HG02759 (cell line): Measurements from ENCODE around the gene S1PR1.

Source experiments
- ATAC-seq: cut with Tn5 transposase; IDR thresholded peaks from one replicate; pipeline ENCODE4 v1.9.1; 2021; ENCODE audit warnings: mild to moderate bottlenecking, moderate library complexity; ENCODE audit not compliant: unreplicated experiment

The S1PR1 gene

DNA sequence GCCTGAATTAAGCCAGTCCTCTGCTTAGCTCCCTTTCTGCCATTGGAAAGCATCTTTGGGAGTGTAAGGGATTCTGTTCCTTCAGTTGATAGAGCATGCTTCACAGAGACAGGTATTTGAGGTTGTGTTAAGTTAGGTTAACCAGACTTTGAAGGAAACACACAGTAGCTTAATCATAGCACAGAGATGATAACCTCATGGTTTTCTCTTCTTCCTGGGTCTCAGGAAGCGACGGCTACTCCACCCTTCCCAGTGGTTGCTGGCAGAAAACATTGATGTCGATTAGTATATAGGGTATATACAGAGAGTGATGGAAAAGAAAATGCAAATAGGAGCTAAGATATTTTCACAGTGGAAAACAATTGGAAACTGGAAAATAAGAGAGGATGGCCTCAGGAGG, 42.0 kb downstream of the S1PR1 start:
- ATAC-seq: no peak

GRCh38 chr1:101280049-101280592, 43.3 kb downstream of the S1PR1 start:
- no peak for ATAC-seq

GRCh38 chr1:101280942-101281654, 44.3 kb downstream of the S1PR1 start:
- ATAC-seq: no peak

DNA sequence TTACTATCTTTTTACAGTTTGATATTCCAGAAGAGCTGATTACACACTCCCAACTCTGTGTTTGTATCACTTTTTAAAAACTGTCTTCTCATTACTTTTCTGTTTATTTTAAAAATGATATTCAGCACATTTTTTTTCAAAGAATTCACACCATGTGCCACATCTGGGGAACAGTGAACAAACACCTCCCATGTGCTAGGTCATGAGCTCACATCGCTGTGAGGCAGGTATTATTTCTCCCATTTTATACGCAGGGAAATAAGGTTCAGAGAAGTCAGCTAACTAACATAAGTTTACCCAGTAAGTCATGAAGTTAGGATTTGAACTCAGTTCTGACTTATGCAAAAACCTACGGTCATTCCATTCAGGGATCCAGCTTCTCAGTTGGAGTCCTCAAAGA, 44.9 kb downstream of the S1PR1 start:
- no peak for ATAC-seq

- no peak for ATAC-seq
Observed at GRCh38 chr1:101282314-101283038, 45.7 kb downstream of the S1PR1 start.

GRCh38 chr1:101283443-101283842, 46.6 kb downstream of the S1PR1 start:
- no peak for ATAC-seq

DNA sequence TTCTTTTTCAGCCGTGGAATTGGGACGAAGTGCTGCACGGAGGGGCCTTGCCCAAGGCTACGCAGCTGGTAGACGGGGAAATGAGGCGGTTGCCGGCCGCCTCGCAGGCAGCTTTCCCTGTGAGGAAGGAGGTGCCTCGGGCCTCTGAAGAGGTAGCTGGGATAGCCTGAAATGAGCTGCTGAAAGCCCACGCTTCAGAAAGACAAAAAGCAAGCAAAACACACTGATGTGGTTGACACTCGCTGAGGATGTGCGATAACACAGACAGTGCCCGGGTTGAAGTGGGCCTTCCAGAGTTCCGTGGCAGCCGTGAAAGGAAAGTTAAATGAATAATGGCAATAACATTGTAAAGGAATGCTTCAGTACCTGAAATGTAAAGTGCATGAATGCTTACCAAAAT, 47.2 kb downstream of the S1PR1 start:
- ATAC-seq: no peak

DNA sequence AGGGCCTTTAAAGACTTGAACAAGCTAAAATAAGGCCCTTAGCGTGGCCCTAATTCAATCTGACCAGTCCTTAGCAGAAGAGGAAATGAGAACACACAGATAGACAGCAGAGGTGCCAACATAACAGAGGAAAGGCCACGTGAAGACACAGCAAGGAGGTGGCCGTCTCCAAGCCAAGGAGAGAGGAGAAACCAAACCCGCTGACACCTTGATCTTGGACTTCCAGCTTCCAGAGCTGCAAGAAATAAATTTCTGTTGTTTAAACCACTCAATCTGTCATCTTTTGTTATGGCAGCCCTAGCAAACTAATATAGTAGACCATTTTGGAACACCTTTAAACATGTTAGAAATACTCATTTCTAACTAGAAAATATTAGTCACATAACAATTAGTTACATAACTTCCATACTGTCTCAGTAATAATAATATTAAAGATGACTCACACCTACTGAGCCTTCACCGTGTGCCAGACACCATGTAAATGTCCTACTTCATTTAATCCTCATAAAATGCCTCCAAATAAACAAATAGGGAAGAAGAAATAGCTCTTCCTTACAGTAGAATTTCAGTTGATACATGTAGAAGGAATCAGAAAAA, 47.9 kb downstream of the S1PR1 start:
- no peak for ATAC-seq

DNA sequence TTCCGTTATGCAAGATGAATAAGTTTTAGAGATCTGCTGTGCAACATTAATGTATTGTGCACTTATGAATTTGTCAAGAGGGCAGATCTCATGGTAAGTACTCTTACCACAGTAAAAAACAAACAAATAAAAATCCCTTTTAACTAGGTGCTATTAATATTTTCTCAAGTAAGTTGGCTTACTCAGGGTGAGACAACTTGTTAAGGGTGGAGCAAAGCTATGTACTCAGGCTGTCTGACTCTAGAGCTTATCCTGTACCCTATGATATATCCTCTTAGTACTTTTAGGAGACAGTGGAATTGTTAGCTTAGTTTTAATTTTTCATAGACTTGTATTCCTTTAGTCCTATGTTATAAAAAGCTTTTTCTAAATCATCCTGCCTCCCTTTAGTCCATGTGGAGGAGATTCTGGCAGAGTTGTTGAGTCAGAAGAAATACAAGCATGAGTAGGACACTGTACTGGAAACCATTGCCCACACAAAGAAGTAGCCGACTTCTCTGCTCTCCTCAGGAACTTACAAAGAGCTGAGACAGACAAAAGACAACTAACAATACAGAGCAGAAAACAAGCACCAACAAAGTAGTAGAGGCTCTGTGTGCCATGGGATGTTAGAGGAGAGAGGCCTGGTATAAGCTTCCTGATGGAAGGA, 49.2 kb downstream of the S1PR1 start:
- no peak for ATAC-seq

- ATAC-seq: peak; percentile 50
Observed at GRCh38 chr1:101288491-101288944, 51.7 kb downstream of the S1PR1 start.

GRCh38 chr1:101290119-101290921, 53.5 kb downstream of the S1PR1 start:
- no peak for ATAC-seq
